MM.1S (cell line): ENCODE measurements around the gene PREX1.

Experiments used
- DNase-seq: peaks from one replicate; pipeline ENCODE4 v3.0.0-alpha.2; 2015
- H2AFZ ChIP-seq: fragments of 300-600 bp; sonication (generic); 2 replicates; pipeline ENCODE4 v1.6.0; 2016; ENCODE audit warnings: antibody characterized with exemption, low read length
- H3F3A ChIP-seq: fragments of 300-600 bp; sonication (generic); 2 replicates; pipeline ENCODE4 v1.6.1; 2016; ENCODE audit warnings: mild to moderate bottlenecking, antibody characterized with exemption, low read length, moderate library complexity, mixed read lengths; ENCODE audit not compliant: insufficient read depth
- H3K27ac ChIP-seq: fragments of 300-600 bp; sonication (generic); 2 replicates; pipeline ENCODE4 v1.5.1; 2016; ENCODE audit warnings: mild to moderate bottlenecking, low read length
- H3K27me3 ChIP-seq: fragments of 300-600 bp; sonication (generic); replicated peaks from 2 replicates; pipeline ENCODE4 v1.6.0; 2016; ENCODE audit warnings: low read length; ENCODE audit not compliant: insufficient read depth
- H3K36me3 ChIP-seq: fragments of 300-600 bp; sonication (generic); replicated peaks from 2 replicates; pipeline ENCODE4 v1.6.1; 2016; ENCODE audit warnings: mild to moderate bottlenecking, low read length, mixed read lengths; ENCODE audit not compliant: insufficient read depth
- H3K4me1 ChIP-seq: fragments of 300-600 bp; sonication (generic); 2 replicates; pipeline ENCODE4 v1.6.1; 2016; ENCODE audit warnings: low read length, mixed read lengths
- H3K4me2 ChIP-seq: fragments of 300-600 bp; sonication (generic); 2 replicates; pipeline ENCODE4 v1.6.0; 2016; ENCODE audit warnings: low read depth, low read length
- H3K4me3 ChIP-seq: fragments of 300-600 bp; sonication (generic); 2 replicates; pipeline ENCODE4 v1.5.1; 2016; ENCODE audit warnings: low read length, mixed read lengths
- H3K79me2 ChIP-seq: fragments of 300-600 bp; sonication (generic); 2 replicates; pipeline ENCODE4 v1.6.1; 2016; ENCODE audit warnings: mixed run types, low read length, mixed read lengths
- H3K9ac ChIP-seq: fragments of 300-600 bp; sonication (generic); 2 replicates; pipeline ENCODE4 v1.6.1; 2016; ENCODE audit warnings: low read length, mixed read lengths
- H3K9me2 ChIP-seq: fragments of 300-600 bp; sonication (generic); replicated peaks from 2 replicates; pipeline ENCODE4 v1.6.1; 2016; ENCODE audit warnings: mild to moderate bottlenecking, low read length, mixed read lengths; ENCODE audit not compliant: insufficient read depth
- H3K9me3 ChIP-seq: fragments of 300-600 bp; sonication (generic); replicated peaks from 2 replicates; pipeline ENCODE4 v1.6.1; 2016; ENCODE audit warnings: mild to moderate bottlenecking, low read length, mixed read lengths; ENCODE audit not compliant: insufficient read depth
- H4K20me1 ChIP-seq: fragments of 300-600 bp; sonication (generic); 2 replicates; pipeline ENCODE4 v1.6.1; 2016; ENCODE audit warnings: mild to moderate bottlenecking, low read length, moderate library complexity, mixed read lengths; ENCODE audit not compliant: insufficient read depth
- CTCF ChIP-seq: fragments of 300-600 bp; sonication (generic); IDR thresholded peaks from 2 replicates; pipeline ENCODE4 v1.5.1; 2016; ENCODE audit warnings: antibody characterized with exemption, low read length, mixed read lengths
- EZH2 ChIP-seq: fragments of 300-600 bp; sonication (generic); optimal IDR thresholded peaks from 2 replicates; pipeline ENCODE3; 2017; ENCODE audit warnings: low read depth, mild to moderate bottlenecking, antibody characterized with exemption, low read length, mixed read lengths
- EZH2phosphoT487 ChIP-seq: fragments of 300-600 bp; sonication (generic); IDR thresholded peaks from 2 replicates; pipeline ENCODE4 v1.6.1; 2018; ENCODE audit warnings: antibody characterized with exemption, low read length

PREX1 gene

DNA sequence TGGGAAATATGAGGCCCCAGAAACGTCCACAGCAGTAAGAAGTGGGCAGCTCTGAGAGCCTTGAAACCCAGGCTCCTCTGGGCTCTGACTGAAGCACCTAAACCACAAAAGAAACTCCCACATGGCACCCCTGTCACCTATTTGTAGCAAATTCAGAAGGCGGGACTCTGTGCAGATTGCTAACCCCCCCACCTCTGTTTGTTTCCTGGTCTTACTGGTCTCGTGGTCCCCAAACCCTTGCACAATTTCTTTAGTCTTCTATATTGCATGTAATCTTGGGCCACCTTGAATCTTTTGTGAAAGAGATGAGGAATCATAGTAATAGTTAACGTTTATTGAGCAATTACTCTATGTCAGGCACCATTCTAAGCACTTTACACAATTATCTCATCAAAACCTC, 154.3 kb downstream of the PREX1 start:
- Histone ChIP-seq H3F3A (no peaks in the 10 kb centered on the region), H3K4me1 (no peaks in the 10 kb centered on the region), H3K9me3 (no peaks in the 10 kb centered on the region), H3K36me3 (no peaks in the 10 kb centered on the region), H3K79me2 (no peaks in the 10 kb centered on the region), H3K27me3 (no peaks in the 10 kb centered on the region), H3K4me3 (no peak overlapping the region), H3K9ac (no peak overlapping the region), H3K9me2 (no peaks in the 10 kb centered on the region), H4K20me1 (no peaks in the 10 kb centered on the region), H3K27ac (no peak overlapping the region), H3K4me2 (no peak overlapping the region), H2AFZ (no peak overlapping the region)
- no peak for TF ChIP-seq EZH2phosphoT487
- TF ChIP-seq EZH2, result no peak
- no peak for TF ChIP-seq CTCF
- no peak for DNase-seq

- no peak overlapping the region for H3K9ac ChIP-seq
- no peaks in the 10 kb centered on the region for H4K20me1 ChIP-seq
- H3K9me2 ChIP-seq, result no peaks in the 10 kb centered on the region
- no peaks in the 10 kb centered on the region for H3K9me3 ChIP-seq
- H3K4me3 ChIP-seq, result no peak overlapping the region
- TF ChIP-seq EZH2 (no peak), CTCF (no peak), EZH2phosphoT487 (no peak)
- no peak overlapping the region for H3K27ac ChIP-seq
- no peak for DNase-seq
- H3K4me1 ChIP-seq, result no peaks in the 10 kb centered on the region
- no peak overlapping the region for H2AFZ ChIP-seq
- H3K4me2 ChIP-seq, result no peak overlapping the region
- no peaks in the 10 kb centered on the region for H3K36me3 ChIP-seq
- H3K79me2 ChIP-seq, result no peaks in the 10 kb centered on the region
- H3K27me3 ChIP-seq, result no peaks in the 10 kb centered on the region
- H3F3A ChIP-seq, result no peaks in the 10 kb centered on the region
Measured at GRCh38 chr20:48672324-48672723, 155.5 kb downstream of the PREX1 start.

DNA sequence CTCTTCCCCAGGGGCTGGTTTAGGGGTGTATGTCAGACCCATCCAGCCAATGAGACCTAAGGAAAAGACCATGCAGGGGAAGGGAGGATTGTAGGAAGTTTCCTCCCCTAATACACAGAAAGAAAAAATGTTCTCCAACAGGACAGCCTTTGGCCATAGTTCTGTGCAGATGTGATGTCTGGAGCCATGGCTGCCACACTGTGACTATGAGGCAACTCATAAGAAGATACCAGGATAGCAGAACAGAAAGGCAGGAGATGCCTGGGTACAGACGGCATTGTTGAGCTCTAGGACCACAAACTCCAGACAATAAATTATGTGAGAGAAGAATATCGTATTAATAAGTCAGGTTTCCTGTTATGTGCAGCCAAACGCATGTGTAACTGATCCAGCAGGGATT, 156.7 kb downstream of the PREX1 start:
- no peaks in the 10 kb centered on the region for H4K20me1 ChIP-seq
- H3K4me1 ChIP-seq, result no peaks in the 10 kb centered on the region
- TF ChIP-seq CTCF, result no peak
- no peak for TF ChIP-seq EZH2phosphoT487
- TF ChIP-seq EZH2, result no peak
- H3K27ac ChIP-seq, result no peak overlapping the region
- no peak overlapping the region for H3K9ac ChIP-seq
- no peaks in the 10 kb centered on the region for H3K79me2 ChIP-seq
- no peaks in the 10 kb centered on the region for H3K9me3 ChIP-seq
- H3K36me3 ChIP-seq, result no peaks in the 10 kb centered on the region
- DNase-seq, result no peak
- no peak overlapping the region for H2AFZ ChIP-seq
- no peaks in the 10 kb centered on the region for H3K27me3 ChIP-seq
- H3K9me2 ChIP-seq, result no peaks in the 10 kb centered on the region
- no peak overlapping the region for H3K4me3 ChIP-seq
- no peaks in the 10 kb centered on the region for H3F3A ChIP-seq
- H3K4me2 ChIP-seq, result no peak overlapping the region
